Measurements from ENCODE around the gene TNK1.
A peak's percentile ranks its signal among the peaks of the same experiment; 100 is the strongest.

TNK1 gene

DNA sequence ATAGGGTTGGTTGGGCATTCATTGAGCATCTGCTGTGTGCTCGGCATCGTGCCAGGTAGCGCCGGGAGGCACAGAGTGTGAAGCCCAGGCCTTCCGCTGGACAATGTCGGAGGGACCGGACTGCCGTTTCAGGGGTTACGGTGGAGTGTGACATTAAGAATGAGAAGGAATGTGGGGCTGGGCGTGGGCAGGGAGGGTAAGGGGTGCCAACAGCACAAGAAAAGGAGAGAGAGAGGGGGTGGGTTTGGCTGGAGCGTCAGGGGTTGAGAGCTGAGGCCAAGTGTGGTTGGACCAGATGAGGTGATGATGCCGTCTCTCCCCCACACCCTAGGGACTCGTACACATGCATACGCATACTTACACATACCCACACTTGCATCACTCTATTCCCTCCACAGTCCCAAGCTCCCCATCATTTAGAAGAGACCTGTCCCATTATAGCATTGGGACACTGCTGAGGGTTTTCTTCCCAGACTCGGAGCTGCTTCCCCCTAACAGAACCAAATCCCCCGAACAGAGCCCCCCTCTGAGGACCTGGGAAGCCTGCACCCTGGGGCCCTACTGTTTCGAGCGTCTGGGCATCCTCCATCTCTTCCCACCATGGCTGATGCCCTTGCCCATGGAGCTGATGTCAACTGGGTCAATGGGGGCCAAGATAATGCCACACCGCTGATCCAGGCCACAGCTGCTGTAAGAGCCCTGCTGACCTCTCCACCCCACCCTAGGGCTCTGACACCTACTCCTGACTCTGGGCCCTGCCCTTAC lies 32.2 kb upstream of the TNK1 start:
- H3K4me3 ChIP-seq (replicated peaks; ENCODE audit: low read depth, low read length): no peak overlapping the region
- peaks cover 29% of the 10 kb centered on the region for H3K36me3 ChIP-seq (ENCODE audit: control insufficient read depth, insufficient read depth, low read length)
- DNase-seq (ENCODE audit: extremely low read depth, insufficient read length): no peak
- TF ChIP-seq, protein P1, sequence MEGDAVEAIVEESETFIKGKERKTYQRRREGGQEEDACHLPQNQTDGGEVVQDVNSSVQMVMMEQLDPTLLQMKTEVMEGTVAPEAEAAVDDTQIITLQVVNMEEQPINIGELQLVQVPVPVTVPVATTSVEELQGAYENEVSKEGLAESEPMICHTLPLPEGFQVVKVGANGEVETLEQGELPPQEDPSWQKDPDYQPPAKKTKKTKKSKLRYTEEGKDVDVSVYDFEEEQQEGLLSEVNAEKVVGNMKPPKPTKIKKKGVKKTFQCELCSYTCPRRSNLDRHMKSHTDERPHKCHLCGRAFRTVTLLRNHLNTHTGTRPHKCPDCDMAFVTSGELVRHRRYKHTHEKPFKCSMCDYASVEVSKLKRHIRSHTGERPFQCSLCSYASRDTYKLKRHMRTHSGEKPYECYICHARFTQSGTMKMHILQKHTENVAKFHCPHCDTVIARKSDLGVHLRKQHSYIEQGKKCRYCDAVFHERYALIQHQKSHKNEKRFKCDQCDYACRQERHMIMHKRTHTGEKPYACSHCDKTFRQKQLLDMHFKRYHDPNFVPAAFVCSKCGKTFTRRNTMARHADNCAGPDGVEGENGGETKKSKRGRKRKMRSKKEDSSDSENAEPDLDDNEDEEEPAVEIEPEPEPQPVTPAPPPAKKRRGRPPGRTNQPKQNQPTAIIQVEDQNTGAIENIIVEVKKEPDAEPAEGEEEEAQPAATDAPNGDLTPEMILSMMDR (IDR thresholded peaks at IDR 0.05; ENCODE audit: insufficient read depth, low read length, poor library complexity, severe bottlenecking): no peak
- no peaks in the 10 kb centered on the region for H3K27me3 ChIP-seq (replicated peaks; ENCODE audit: control insufficient read depth, insufficient read depth, low read length)

DNA sequence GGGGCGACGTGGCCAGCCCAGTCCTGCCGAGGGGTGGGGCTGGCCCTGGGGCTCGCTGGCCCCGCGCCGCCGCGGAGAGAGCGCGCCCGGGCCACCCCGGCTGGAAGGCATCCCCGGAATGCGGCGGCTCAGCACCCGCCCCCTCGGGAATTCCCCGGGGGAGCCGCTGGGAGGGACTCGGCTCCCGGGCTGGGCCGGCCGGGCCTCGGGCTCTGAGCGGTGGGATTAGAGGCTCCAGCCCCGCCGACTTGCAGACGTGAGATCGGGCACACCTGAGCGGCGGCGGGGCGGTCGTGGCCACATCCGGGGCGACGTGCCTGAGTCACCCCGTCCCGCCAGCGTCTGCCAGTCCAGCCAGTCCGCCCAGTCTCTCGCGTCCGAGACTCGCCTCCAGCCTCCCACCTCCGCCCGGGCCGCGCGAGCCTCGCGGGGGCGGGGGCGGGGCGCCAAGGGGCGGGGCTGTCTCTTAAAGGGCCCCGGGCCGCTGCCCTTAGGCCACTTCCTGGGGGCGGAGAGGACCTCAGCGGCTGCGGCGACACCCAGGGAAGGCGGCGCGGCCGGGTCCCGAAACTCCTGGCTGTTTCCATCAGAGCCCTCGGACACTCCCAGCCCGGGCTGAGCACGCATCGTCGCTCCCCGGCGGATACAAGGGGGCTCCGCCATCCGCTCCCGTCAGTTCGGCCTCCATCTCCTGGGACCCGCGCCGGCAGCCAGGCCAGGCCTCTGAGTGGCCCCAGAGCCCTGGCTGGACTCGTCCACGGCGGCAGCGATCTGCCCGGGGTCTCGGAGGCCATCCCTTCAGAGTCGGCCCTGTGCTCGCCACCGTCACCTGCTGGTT lies 29.0 kb upstream of the TNK1 start, which contains the start of gene KCTD11:
Gene KCTD11, plus strand, starts transcription at position 498 of the 838 bp plus-strand sequence.
- peaks cover 17% of the 10 kb centered on the region for H3K36me3 ChIP-seq (ENCODE audit: control insufficient read depth, insufficient read depth, low read length)
- DNase-seq (ENCODE audit: extremely low read depth, insufficient read length): peak; percentile 87
- H3K4me3 ChIP-seq (replicated peaks; ENCODE audit: low read depth, low read length): peak within 1 kb of the TSS; percentile 75
- TF ChIP-seq, protein P1 (IDR thresholded peaks at IDR 0.05; ENCODE audit: insufficient read depth, low read length, poor library complexity, severe bottlenecking): no peak
- H3K27me3 ChIP-seq (replicated peaks; ENCODE audit: control insufficient read depth, insufficient read depth, low read length): no peaks in the 10 kb centered on the region

DNA sequence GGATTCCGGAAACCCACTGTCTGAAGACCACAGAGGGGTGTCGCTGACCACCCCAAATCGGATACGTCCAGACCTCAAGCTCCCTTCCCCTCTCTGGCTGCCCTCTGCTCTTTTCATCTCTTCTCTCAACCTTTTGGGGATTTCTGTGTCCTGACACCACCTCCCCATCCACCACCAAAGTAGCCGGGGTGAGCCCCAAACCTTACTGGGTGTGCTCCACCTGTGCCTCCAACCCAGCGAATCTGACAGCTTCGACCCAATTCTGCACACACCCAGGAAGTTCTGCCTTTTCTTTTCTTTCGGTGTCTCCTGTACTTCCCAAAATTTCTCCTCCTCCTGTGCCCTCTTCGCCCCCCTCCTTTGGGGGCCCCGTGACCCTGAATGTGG lies 28.4 kb upstream of the TNK1 start:
- H3K27me3 ChIP-seq (replicated peaks; ENCODE audit: control insufficient read depth, insufficient read depth, low read length): no peaks in the 10 kb centered on the region
- DNase-seq (ENCODE audit: extremely low read depth, insufficient read length): no peak
- TF ChIP-seq, protein P1 (IDR thresholded peaks at IDR 0.05; ENCODE audit: insufficient read depth, low read length, poor library complexity, severe bottlenecking): peak; percentile 69
- peak overlapping the region; percentile 75 for H3K4me3 ChIP-seq (replicated peaks; ENCODE audit: low read depth, low read length)
- peaks cover 11% of the 10 kb centered on the region for H3K36me3 ChIP-seq (ENCODE audit: control insufficient read depth, insufficient read depth, low read length)

DNA sequence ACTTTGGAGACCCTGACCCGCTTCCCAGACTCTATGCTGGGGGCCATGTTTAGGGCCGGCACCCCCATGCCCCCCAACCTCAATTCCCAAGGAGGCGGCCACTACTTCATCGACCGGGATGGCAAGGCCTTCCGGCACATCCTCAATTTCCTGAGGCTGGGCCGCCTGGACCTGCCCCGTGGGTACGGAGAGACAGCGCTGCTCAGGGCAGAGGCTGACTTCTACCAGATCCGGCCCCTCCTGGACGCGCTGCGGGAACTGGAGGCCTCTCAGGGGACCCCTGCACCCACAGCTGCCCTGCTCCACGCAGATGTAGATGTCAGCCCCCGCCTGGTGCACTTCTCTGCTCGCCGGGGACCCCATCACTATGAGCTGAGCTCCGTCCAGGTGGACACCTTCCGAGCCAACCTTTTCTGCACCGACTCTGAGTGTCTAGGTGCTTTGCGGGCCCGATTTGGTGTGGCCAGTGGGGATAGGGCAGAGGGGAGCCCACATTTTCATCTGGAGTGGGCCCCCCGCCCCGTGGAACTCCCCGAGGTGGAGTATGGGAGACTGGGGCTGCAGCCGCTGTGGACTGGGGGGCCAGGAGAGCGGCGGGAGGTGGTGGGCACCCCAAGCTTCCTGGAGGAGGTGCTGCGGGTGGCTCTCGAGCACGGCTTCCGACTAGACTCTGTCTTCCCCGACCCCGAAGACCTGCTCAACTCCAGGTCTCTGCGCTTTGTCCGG lies 27.8 kb upstream of the TNK1 start:
- H3K36me3 ChIP-seq (ENCODE audit: control insufficient read depth, insufficient read depth, low read length): peaks cover 6% of the 10 kb centered on the region
- H3K27me3 ChIP-seq (replicated peaks; ENCODE audit: control insufficient read depth, insufficient read depth, low read length): no peaks in the 10 kb centered on the region
- DNase-seq (ENCODE audit: extremely low read depth, insufficient read length): no peak
- TF ChIP-seq, protein P1 (IDR thresholded peaks at IDR 0.05; ENCODE audit: insufficient read depth, low read length, poor library complexity, severe bottlenecking): no peak
- H3K4me3 ChIP-seq (replicated peaks; ENCODE audit: low read depth, low read length): peak overlapping the region; percentile 75

DNA sequence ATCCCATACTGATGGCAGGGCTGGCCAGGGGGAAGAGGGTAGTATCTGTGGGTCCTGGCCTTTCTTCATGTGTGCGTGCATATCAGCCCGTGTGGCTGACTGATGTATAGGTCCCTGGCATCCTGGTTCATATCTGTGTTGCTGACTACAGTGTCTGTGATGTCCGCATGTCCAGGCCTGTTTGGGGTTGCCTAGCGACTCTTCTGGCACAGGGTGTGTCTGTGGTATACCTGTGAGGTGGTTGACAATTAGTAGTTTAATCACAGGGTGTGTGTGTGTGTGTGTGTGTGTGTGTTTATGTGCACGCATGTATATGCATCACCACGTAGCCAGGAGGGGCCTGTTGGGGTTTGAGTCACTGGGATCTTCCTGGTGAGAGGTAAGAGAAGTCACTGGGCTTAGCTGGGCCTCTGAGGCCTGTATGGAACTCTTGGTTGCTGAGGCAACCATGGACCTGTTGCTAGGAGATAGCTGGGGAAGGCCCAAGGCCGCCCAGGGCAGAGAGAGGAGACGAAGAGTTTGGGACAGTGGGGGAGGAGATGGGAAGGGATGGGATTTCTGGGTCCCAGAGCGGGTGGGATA lies 26.5 kb upstream of the TNK1 start:
- TF ChIP-seq, protein P1 (IDR thresholded peaks at IDR 0.05; ENCODE audit: insufficient read depth, low read length, poor library complexity, severe bottlenecking): no peak
- Histone ChIP-seq H3K36me3 (ENCODE audit: control insufficient read depth, insufficient read depth, low read length) (no peaks in the 10 kb centered on the region; the same call in 1 of the 2 replicates), H3K27me3 (replicated peaks; ENCODE audit: control insufficient read depth, insufficient read depth, low read length) (no peaks in the 10 kb centered on the region), H3K4me3 (replicated peaks; ENCODE audit: low read depth, low read length) (no peak overlapping the region)
- DNase-seq (ENCODE audit: extremely low read depth, insufficient read length): no peak

All from GM06990 (cell line).